HG03103 (cell line): ENCODE results near the gene LOXL4.

Source experiments
- ATAC-seq: cut with Tn5 transposase; IDR thresholded peaks from one replicate; pipeline ENCODE4 v1.9.1; 2021; ENCODE audit warnings: low read depth; ENCODE audit not compliant: unreplicated experiment

Gene LOXL4

DNA sequence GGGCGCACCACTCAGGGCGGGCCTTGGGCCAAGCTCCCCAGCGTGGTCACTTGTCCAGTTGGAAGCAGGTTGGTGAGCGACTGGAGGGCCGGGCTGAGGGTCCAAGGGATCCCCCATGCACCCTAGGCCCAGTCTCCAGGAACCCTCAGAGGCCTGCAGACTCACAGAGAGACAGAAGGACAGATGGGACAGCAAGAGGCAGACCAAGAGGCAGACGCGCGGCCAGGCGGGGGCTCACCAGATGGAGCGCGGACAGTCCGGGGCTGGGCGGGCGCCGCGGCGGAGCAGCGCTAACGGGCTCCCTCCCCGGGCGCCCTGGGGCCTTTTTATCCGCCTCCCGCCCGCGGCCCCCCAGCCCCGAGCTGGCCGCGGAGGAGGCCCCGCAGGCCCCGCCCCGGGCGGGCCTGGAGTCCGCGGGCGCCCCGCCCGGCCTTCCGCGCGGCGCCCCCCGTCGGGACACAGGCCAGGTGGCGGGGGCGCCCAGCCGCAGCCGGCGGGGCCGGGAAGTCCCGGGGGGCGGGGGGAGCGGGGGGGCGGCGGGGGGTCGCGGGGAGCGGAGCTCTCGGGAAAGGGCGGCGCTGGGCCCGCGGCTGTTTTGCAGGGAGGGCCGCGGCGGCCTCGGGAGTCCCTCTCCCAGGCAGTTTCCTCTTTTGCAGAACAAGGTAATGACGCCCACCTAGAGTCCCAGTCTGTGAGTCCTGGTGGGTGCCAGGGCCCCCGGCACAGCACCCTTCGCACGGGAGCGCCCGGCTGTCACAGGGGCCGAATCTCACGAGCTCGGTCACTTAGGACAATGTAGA is at the start of gene LOXL4:
TSS of gene LOXL4 (minus strand) at position 301 of the 800 bp plus-strand sequence. CDS start 5,175 bp downstream, outside the sequence.
- no peak for ATAC-seq

DNA sequence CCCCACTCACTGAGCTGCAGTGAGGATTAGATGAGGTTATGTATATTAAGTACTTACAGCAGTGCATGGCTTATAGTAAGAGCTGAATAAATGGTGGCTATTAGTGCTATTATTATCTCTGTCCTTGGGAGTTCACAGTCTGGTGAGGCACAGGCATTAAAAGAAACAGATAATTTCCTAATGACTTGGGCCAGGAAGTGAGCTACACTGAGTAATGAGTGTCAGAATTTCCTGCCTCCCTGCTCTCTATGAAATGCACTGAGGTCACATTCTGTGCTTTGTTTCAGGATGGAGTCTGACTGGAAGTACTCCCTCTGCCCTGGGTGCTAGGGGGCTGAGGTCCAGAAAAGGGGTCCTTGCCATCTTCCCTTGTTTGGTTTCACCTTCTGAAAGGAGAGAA is 48.7 kb upstream of the LOXL4 start:
- ATAC-seq: no peak

GRCh38 chr10:98316170-98316569 is 48.2 kb upstream of the LOXL4 start:
- no peak for ATAC-seq

- no peak for ATAC-seq
Observed at GRCh38 chr10:98314532-98315284, 46.7 kb upstream of the LOXL4 start.

GRCh38 chr10:98313598-98313997 is 45.6 kb upstream of the LOXL4 start:
- no peak for ATAC-seq

DNA sequence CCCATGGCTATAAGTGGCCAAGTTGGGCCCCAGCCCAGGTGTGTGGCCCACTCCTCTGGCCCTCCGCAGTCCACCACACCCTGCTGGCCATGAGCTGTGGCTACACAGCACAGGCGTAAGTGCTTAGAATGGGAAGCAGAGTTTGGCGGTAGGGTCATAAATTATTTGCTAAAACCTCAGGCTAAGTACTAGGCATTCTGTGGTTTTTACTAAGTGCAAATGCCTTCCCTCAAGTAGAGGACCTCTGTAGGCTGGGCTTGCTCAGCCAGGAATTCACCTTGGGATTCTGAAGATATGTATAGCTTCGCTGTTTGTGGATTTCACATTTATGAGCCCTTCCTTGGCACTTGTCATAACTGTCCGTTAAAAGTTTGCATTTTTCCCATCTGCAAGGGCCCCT is 44.8 kb upstream of the LOXL4 start:
- no peak for ATAC-seq

- ATAC-seq: no peak
Observed at GRCh38 chr10:98312349-98312748, 44.4 kb upstream of the LOXL4 start.

- ATAC-seq: no peak
Observed at GRCh38 chr10:98310701-98311100, 42.7 kb upstream of the LOXL4 start.

DNA sequence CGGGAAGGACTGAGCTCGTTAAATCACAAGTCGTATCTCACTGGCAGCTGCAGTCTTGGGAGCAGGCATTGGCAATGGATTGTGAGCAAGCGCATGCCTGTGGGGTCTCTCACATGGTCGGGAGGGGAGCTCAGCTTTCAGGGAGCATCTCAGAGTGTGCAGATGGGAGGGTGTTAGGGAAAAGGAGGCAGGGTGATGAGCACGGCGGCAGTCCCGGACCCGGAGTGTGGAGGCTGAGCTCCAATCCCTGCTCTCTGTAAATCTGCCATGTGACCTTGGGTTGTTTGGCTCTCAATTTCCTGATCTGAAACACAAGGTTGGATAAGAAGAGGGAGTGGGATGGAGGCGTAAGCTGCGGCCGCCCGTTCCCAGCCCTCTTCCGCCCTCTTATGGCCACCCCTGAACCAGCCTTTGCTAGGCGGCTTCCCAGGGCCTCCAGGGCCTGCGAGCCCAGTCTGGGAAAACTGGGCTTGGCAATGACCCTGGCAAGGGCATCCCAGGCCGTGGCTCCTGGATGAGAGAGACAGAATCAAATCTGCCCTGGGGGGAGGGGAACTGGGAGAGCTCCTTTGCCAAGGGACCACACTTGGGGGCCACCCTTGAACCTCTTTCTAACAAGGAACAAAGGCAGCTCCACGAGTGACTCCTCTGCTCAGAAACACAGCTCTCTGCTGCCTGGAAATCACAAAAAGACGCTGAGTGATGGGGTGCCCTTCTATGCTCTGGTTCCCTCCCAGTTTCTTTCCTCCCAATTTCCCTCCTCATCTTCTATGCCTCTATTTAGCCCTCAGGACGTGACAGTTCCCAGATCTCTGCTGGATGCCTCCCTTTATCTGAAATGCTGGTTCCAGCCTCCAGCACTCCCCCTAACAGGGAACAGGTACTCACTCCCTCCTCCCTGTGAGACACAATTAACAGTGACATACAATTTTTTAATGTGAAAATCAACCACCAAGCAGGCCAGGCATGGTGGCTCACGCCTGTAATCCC is 41.7 kb upstream of the LOXL4 start:
- no peak for ATAC-seq

- no peak for ATAC-seq
Observed at GRCh38 chr10:98308669-98309365, 40.8 kb upstream of the LOXL4 start.

GRCh38 chr10:98307916-98308541 is 40.0 kb upstream of the LOXL4 start:
- no peak for ATAC-seq

- ATAC-seq: no peak
Observed at GRCh38 chr10:98306501-98306900, 38.5 kb upstream of the LOXL4 start.

DNA sequence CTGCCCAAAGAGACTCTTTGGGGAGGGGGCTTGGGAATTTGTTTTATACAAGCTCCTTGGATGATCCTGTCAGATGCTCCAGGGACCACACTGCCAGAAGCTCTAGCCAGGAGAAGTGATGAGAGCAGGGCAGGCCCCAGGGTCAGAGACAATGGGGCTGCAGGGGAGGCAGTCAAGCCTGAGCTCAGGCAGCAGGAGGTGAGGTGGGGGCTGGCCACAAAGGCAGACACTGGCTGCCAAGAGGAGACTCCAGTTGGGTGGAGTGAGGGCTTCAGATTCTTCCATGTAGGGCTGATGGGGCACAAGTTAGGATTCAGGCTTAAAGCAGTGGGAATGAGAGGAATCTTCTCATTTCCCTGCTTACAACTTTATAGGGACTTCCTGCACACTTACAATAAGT is 35.6 kb upstream of the LOXL4 start:
- ATAC-seq: no peak

- no peak for ATAC-seq
Observed at GRCh38 chr10:98302741-98303365, 34.9 kb upstream of the LOXL4 start.

- no peak for ATAC-seq
Observed at GRCh38 chr10:98301664-98302319, 33.8 kb upstream of the LOXL4 start.

GRCh38 chr10:98300526-98301229 is 32.7 kb upstream of the LOXL4 start:
- ATAC-seq: no peak

- no peak for ATAC-seq
Observed at GRCh38 chr10:98299341-98299740, 31.3 kb upstream of the LOXL4 start.

- ATAC-seq: no peak
Observed at GRCh38 chr10:98296524-98296923, 28.5 kb upstream of the LOXL4 start.
